Stimulated activated CD4-positive, alpha-beta T cell treated with anti-CD3 and anti-CD28 coated beads, Interleukin-12 subunit alpha, Interleukin-12 subunit beta, amount 100 ng/mL, for 48 hours (primary cell): ENCODE data around the gene CD93.

Experiments
- DNase-seq, 3 donors: peaks; one replicate each; pipeline ENCODE4 v3.0.0-alpha.2; 2020; ENCODE audit warnings: low read depth in 2 of 3, low spot score in 1 of 3

CD93 gene

DNA sequence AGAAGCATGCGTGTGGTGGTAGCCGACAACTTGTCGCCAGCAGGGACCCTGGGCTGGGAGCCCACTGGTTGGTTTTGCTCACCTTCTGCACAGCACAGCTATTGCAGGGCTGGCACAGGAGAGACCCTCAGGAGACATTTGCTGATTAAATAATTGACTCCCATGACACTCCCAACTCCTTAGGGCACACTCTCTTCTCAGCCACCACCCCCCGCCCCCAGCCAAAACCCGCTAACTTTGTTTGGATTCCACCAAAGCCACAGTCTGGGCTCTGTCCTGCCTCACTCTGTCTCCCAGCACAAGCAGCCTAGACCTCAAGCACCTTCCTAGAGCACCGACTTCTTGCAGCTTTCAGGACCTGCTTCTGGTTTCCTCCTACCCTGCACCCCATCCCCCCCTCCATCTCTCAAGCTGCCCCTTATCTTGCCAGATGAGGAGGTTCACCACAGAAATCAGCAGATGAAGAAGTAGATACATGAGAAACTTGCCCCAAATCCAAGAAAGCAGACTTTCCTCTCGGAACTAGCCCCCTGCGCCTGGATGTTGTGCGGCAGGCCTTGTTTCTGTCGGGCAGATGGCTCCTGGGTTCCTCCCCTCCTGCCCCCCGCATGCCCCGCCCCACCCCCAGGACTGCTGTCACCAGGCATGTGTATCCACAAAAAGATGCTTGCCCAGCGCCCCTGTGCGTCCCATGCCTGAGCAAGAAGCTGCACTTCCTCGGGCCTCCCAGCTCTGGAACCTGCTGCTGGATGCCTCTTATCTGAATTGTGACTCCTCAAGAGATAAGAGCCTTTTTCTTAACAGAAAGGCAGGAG is 35.0 kb upstream of the CD93 start:
- DNase-seq, result no peak

GRCh38 chr20:23120261-23120660 is 34.1 kb upstream of the CD93 start:
- DNase-seq, result no peak

- DNase-seq, result no peak
These were observed 33.5 kb upstream of the CD93 start for GRCh38 chr20:23119456-23120216.

GRCh38 chr20:23118766-23119165 is 32.6 kb upstream of the CD93 start:
- DNase-seq, result no peak

DNA sequence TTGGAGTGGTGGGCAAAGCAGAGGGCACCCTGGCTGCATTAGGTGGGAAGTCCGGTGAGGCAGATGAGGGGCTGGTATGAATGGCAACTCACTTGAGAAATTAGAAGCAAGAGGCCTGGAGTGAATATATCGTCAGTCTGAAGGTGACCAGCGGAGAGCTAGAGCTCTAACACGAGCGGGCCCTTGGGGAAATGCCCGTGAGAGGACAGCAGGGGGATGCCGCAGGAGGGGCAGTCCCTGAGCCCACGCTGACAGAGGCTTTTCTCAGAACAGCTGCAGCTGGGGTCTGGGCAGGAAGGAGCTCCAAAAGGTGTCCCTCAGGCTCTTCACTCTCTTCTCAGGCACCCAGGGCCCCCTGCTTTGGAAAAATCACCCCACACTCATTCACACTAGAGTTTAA is 32.0 kb upstream of the CD93 start:
- no peak for DNase-seq

GRCh38 chr20:23117738-23118137 is 31.6 kb upstream of the CD93 start:
- DNase-seq, result no peak

- no peak for DNase-seq
These were observed 30.4 kb upstream of the CD93 start for GRCh38 chr20:23116311-23117089.

GRCh38 chr20:23115822-23116221 is 29.7 kb upstream of the CD93 start:
- DNase-seq, result no peak

DNA sequence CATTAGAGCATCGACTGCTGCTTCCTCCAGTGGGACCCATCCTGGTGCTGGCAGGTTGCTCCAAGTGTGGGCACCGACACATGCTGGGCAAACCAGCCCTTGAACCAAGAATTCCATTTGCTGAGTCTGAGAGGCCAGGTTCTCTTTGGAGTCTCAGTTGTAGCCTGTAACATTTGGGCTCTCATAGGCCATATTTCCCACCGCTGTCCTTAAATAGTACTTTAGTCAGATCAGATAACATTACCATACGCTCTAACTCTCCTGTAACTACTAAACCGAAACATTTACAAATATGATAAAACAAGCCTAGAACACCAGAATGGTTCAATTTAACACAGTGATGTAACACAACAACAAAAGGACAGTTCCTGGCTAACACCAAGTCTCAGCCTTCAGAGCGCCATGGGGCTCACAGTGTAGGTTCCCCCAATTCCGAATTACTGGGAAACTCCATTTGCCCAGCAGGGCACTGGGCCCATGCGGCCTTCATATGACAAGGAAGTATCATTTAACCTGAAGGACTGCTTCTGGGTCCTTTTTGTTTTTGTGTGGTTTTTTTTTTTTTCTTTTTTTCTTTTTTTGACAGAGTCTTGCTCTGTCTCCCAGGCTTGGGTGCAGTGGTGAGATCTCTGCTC is 28.4 kb upstream of the CD93 start:
- DNase-seq, result no peak

GRCh38 chr20:23114018-23114417 is 27.9 kb upstream of the CD93 start:
- DNase-seq, result no peak

DNA sequence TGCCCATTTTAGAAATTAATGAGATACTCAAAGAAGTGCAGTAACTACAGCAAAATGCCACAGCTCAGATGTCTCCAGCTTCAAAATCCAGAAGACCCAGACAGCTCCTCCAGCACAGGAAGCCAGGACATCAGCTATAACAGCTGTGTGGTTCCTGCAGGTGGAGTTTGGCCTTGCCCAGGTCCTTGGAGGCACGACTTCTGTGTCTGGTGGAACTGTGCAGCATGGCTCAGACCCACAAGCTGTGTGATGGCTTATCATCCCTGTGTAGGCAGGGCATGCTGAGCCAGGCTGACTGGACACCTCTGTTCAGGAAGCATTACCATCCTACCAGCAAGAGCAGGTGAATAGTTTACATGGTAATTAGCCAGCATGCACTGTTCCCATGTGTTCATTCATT is 26.5 kb upstream of the CD93 start:
- no peak for DNase-seq

- DNase-seq, result no peak
These were observed 25.8 kb upstream of the CD93 start for GRCh38 chr20:23111944-23112342.

DNA sequence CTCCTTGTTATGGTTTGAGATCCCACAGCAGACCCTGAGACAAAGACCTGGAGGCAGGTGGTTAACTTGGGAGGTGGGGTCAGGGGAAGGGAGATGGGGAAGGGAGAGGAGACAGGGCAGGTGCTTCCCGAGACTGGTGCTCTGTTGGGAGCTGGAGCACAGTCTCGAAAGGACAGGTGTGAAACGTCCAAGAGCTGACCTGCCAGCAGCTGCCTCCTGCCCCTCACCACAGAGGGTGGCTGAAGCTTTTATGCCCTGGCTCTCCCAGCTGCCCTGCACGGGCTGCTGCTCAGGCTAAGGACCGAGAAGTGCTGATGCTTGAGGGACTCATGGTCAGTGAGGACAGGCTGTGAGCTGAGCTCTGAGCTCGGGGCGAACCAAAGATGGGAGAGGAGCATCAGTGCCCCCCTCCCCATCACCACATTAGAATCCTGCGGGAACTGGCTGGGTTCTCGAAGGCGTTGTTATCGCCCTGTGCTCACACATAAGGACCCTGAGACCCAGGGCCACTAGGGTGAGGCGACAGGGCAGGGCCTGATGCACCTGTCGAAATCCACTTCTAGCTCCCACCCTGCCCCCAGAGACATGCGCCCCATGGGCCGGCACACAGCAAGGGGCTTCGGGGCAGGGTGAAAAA is 25.3 kb upstream of the CD93 start:
- DNase-seq, result no peak

DNA sequence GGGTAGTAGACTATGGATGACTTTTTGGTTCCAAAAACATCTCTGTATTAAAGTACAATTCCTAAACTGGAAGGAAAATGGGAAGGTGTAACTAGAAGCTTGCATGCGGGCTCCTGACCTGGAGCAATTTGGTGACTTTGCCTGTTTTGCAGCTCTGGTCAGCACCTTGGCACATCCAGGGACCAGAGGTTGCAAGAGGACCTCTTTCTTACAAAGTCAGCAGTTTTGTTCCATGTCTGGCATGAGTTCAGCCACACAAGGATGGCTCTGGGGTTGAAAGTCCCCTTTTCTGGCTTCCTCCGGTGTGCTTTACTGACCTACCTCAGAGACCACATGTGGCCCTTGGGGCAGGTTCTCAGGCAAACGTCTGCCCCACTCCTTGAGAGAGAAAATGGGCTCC is 22.7 kb upstream of the CD93 start:
- no peak for DNase-seq

- no peak for DNase-seq
These were observed 21.3 kb upstream of the CD93 start for GRCh38 chr20:23107466-23107865.

- DNase-seq, result no peak
These were observed 20.2 kb upstream of the CD93 start for GRCh38 chr20:23106271-23106851.

GRCh38 chr20:23105193-23105592 is 19.1 kb upstream of the CD93 start:
- DNase-seq, result no peak

- no peak for DNase-seq
These were observed 17.3 kb upstream of the CD93 start for GRCh38 chr20:23103284-23104018.

GRCh38 chr20:23101696-23102406 is 15.7 kb upstream of the CD93 start:
- DNase-seq, result no peak
